SK-N-SH treated with all-trans-retinoic acid at 6 μM for 48 hours (cell line): ENCODE data around the gene TUBGCP2.

Source experiments
- BACH2 ChIP-seq: fragments of 250-450 bp; sonication (Bioruptor Pico); IDR thresholded peaks from 2 replicates; pipeline ENCODE4 v1.9.0; 2021; ENCODE audit warnings: mild to moderate bottlenecking, borderline replicate concordance
- CREB5 ChIP-seq: fragments of 250-450 bp; sonication (Bioruptor Pico); IDR thresholded peaks from 2 replicates; pipeline ENCODE4 v1.5.1; 2020; ENCODE audit warnings: low read depth, mild to moderate bottlenecking, moderate library complexity
- ESRRG ChIP-seq: fragments of 250-450 bp; sonication (Bioruptor Pico); IDR thresholded peaks from 2 replicates; pipeline ENCODE4 v1.6.1; 2021; ENCODE audit warnings: mild to moderate bottlenecking
- ISL1 ChIP-seq: fragments of 250-450 bp; sonication (Bioruptor Pico); IDR thresholded peaks from 2 replicates; pipeline ENCODE4 v2.1.2; 2022; ENCODE audit warnings: mild to moderate bottlenecking, moderate library complexity
- PATZ1 ChIP-seq: fragments of 250-450 bp; sonication (Bioruptor Pico); IDR thresholded peaks from 2 replicates; pipeline ENCODE4 v1.8.0; 2020; ENCODE audit warnings: mild to moderate bottlenecking, moderate library complexity, borderline replicate concordance
- PPARA ChIP-seq: fragments of 250-450 bp; sonication (Bioruptor Pico); IDR thresholded peaks from 2 replicates; pipeline ENCODE4 v1.5.0; 2020; ENCODE audit warnings: mild to moderate bottlenecking, borderline replicate concordance
- RARB ChIP-seq: fragments of 250-450 bp; sonication (Bioruptor Pico); IDR thresholded peaks from 2 replicates; pipeline ENCODE4 v1.8.0; 2021; ENCODE audit warnings: mild to moderate bottlenecking, moderate library complexity
- TSHZ2 ChIP-seq: fragments of 250-450 bp; sonication (Bioruptor Pico); IDR thresholded peaks from 2 replicates; pipeline ENCODE4 v1.5.0; 2020; ENCODE audit warnings: mild to moderate bottlenecking, moderate library complexity
- ZFP3 ChIP-seq: fragments of 250-450 bp; sonication (Bioruptor Pico); IDR thresholded peaks from 2 replicates; pipeline ENCODE4 v1.5.0; 2020; ENCODE audit warnings: mild to moderate bottlenecking, moderate library complexity
- ZFP30 ChIP-seq: fragments of 450-650 bp; formaldehyde crosslinking; IDR thresholded peaks from 2 replicates; pipeline ENCODE4 v1.5.0; 2022; ENCODE audit warnings: mild to moderate bottlenecking, moderate library complexity
- ZNF70 ChIP-seq: fragments of 450-650 bp; formaldehyde crosslinking; IDR thresholded peaks from 2 replicates; pipeline ENCODE4 v1.5.0; 2020; ENCODE audit warnings: mild to moderate bottlenecking, moderate library complexity
- ZNF8 ChIP-seq: fragments of 450-650 bp; formaldehyde crosslinking; IDR thresholded peaks from 2 replicates; pipeline ENCODE4 v1.5.0; 2020; ENCODE audit warnings: mild to moderate bottlenecking, moderate library complexity

GRCh38 chr10:133350283-133350949 is 41.7 kb upstream of the TUBGCP2 start:
- TF ChIP-seq ZNF8 (CRISPR knock-in tag), result no peak
- no peak for TF ChIP-seq TSHZ2 (CRISPR knock-in tag)
- no peak for TF ChIP-seq PATZ1 (CRISPR knock-in tag)
- TF ChIP-seq RARB (CRISPR knock-in tag), result no peak
- TF ChIP-seq ZFP30 (CRISPR knock-in tag), result no peak
- TF ChIP-seq ZFP3, result no peak
- TF ChIP-seq ZNF70 (CRISPR knock-in tag), result no peak
- TF ChIP-seq ISL1, result no peak
- TF ChIP-seq CREB5, result no peak
- no peak for TF ChIP-seq PPARA (CRISPR knock-in tag)
- no peak for TF ChIP-seq BACH2 (CRISPR knock-in tag)
- TF ChIP-seq ESRRG (CRISPR knock-in tag), result no peak
